IPS-18a (cell line): ENCODE data around the gene ANP32A.

ENCODE experiments used
- H3K27ac ChIP-seq: one replicate; pipeline ENCODE4 v1.5.1; 2013; ENCODE audit warnings: low read length
- H3K27me3 ChIP-seq: one replicate; pipeline ENCODE4 v1.6.1; 2013; ENCODE audit warnings: mild to moderate bottlenecking, low read length; ENCODE audit not compliant: control insufficient read depth, insufficient read depth
- H3K36me3 ChIP-seq: one replicate; pipeline ENCODE4 v1.6.1; 2013; ENCODE audit warnings: low read depth, low read length; ENCODE audit not compliant: control insufficient read depth
- H3K4me1 ChIP-seq: one replicate; pipeline ENCODE4 v1.6.1; 2013; ENCODE audit warnings: low read depth, low read length; ENCODE audit not compliant: control insufficient read depth
- H3K4me3 ChIP-seq: one replicate; pipeline ENCODE4 v1.5.1; 2013; ENCODE audit warnings: low read length
- H3K9ac ChIP-seq: one replicate; pipeline ENCODE4 v1.6.1; 2013; ENCODE audit warnings: mild to moderate bottlenecking, low read length, moderate library complexity
- H3K9me3 ChIP-seq: one replicate; pipeline ENCODE4 v1.6.1; 2013; ENCODE audit warnings: low read depth, low read length; ENCODE audit not compliant: control insufficient read depth

ANP32A gene

DNA sequence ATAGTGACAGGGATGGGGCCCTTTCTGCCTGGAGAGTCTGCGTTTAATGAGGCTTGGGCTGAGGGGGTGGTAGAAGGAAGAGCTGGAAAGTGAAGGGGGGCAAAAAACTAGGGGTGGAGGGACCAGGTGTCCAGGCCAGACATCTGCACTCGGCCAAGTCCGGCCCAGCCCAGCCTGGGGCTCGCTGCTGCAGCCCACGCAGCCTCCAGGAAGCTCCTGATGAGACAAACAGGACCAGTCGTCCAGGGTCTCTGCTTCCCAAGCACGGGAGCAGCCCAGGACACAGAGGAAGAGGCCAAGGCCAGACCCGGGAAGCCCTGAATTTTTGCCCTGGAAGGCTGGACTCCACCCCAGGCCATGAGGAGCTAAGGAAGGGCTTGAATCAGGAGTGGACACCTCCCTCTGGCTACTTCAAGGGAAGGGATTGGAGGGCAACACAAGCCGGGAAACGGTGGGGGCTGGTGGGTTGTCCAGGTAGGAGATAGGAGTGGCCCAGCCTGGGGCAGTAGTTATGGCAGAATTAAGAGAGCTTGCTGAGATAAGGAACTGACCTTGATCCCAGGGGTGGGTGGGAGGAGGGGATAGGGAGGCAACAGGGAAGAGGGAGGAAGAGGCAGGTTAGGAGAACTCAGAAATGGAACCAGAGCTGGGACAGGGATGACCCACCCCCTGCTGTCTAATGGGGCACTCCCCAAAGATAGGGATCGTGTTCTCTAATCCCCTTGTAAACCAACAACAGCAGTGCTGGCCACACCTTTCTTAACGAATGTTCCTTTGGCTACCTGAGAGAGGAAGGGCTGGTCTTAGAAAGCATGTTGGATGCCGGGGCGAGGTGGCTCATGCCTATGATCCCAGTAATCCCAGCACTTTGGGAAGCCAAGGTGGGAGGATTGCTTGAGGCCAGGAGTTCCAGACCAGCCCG lies 89.5 kb downstream of the ANP32A start:
- Histone ChIP-seq H3K36me3 (no peaks in the 10 kb centered on the region), H3K27me3 (no peaks in the 10 kb centered on the region), H3K4me3 (no peak overlapping the region), H3K9me3 (no peaks in the 10 kb centered on the region), H3K4me1 (no peaks in the 10 kb centered on the region), H3K27ac (no peak overlapping the region), H3K9ac (no peak overlapping the region)

DNA sequence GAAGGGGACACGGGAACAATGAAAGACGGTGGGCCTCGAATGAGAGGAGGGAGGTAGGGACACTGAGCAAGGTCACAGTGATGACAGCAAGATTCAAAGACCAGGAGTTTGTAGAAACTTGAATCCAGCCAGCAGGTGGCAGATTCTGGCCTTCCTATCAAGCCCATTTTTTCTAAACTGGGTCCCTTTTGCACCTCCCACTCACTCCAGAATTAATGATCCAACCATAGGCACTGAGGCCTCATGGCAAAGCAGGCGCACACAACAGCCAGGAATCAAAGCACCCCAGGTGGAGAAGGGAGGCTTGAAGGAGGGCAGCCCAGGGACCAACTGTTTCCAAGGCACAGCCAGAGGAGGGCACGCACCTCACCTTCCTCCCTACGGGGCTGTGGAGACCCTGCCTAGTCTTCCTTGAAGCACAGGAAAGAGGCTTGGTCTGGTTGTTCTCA lies 90.2 kb downstream of the ANP32A start:
- H3K36me3 ChIP-seq, result no peaks in the 10 kb centered on the region
- no peaks in the 10 kb centered on the region for H3K9me3 ChIP-seq
- no peak overlapping the region for H3K4me3 ChIP-seq
- H3K27me3 ChIP-seq, result no peaks in the 10 kb centered on the region
- no peak overlapping the region for H3K27ac ChIP-seq
- no peak overlapping the region for H3K9ac ChIP-seq
- no peaks in the 10 kb centered on the region for H3K4me1 ChIP-seq

DNA sequence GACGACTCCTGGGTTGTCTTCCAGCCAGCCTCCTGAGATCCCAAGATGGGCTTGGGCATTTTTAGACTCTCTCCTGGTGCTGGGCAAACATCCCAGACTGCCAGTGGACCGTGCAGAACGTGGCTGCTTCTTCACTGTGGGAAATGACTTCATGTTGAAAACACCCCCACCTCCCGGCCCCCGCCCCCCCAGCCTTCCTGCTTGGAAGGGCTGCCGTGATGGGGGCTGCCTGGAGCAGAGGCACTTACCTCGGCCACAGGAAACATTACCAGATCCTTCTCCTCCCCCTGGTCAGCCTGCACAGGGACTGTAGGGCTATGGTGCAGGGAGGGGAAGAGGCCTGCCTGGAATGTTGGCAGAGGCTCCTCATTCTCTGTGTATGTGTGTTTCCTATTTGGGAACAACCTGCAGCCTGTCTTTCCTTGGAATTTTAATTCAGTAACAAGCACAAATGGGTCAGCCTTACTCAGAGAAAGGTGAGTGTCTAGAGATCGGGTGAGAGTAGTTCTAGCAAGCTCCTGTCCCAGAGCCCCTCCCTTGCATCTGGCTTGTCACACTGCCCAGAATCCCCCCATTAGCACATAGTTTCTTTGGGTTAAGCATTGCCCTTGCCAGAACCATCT lies 90.8 kb downstream of the ANP32A start:
- Histone ChIP-seq H3K9ac (no peak overlapping the region), H3K27me3 (no peaks in the 10 kb centered on the region), H3K4me3 (no peak overlapping the region), H3K4me1 (no peaks in the 10 kb centered on the region), H3K9me3 (no peaks in the 10 kb centered on the region), H3K36me3 (no peaks in the 10 kb centered on the region), H3K27ac (no peak overlapping the region)
